Measurements from ENCODE around the gene SNTB2. TPM values are rescaled to one million over a fixed set of nuclear protein-coding genes. Genes with fewer than 3 reads are reported as not detected.
A peak's percentile ranks its signal among the peaks of the same experiment; 100 is the strongest.

SNTB2 gene
- polyA plus RNA-seq, 3 donors = 11.5 to 13.2 (median 12.9) TPM

DNA sequence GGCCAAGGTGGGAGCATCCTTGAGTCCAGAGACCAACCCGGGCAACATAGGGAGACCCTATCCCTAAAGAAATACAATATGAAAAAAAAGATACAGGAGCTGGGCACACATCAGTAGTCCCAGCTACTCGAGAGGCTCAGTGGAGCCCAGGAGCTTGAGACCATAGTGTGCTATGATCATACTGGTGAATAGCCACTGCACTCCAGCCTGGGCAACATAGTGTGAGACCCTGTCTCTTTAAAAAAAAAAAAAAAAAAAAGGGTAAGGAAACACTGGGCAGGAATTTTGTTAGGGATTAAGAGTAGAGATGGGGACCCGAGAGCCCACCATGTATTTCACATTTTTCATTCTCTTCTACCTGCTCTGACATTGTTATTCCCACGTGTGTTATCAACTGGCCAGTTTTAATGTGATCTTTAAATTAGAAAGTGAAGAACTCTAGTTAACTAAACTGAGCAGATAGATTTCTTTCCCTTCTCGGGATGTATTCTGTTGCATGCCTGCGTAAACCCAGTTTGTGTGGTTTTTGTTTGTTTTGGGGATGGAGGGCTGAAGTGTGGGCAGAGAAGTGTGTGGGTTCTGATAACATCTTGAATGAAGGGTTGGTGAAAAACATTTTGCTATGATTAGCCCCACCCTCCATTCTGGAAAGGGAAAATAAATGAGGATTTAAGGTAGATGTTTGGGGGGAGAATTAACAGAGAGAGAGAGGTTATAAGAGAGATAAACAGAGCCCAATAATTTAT, 17.2 kb upstream of the SNTB2 start:
- no peak for DNase-seq (ENCODE audit: extremely low read depth in 1 of 11, low read depth in 9 of 11, low spot score in 4 of 11)

- peak in 3 of 11 donors; percentile 53 to 60 (median 54) for DNase-seq (ENCODE audit: extremely low read depth in 1 of 11, low read depth in 9 of 11, low spot score in 4 of 11)
Measured at GRCh38 chr16:69171325-69172084, 15.5 kb upstream of the SNTB2 start.

GRCh38 chr16:69176033-69176800, 10.7 kb upstream of the SNTB2 start:
- no peak for DNase-seq (ENCODE audit: extremely low read depth in 1 of 11, low read depth in 9 of 11, low spot score in 4 of 11)

DNA sequence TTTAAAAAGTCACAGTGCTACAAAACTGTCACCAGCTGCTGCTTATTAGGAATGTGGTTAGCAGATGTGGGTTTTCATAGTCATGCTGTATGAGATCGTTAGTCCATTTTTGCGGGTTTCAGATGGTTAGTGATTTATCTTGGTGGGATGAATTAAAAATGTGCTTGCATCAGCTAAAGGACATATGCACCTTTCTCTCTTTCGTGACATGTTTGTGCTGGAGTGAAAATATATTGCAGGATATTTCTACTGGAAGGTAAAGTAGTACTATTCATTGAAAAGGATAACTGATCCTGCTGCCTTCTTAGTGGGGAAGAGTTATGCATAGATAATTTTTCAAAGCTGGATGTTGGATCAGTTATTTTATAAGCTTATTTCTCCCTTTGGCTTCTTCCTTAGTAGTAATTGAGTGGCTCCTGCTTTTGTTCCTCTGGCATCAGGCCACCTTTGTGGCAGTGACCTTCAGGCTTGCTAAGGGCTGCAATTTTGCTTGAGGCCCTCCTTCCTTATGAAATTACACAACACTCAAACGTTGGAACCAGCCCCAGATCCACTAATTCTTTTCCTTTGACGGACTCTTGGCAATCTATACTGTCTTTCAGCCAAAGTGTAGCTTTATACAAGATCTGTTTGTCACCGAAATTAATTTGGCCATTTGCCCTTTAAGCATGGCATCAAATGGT, 7.5 kb upstream of the SNTB2 start:
- peak in 5 of 11 donors; percentile 54 to 73 (median 58) for DNase-seq (ENCODE audit: extremely low read depth in 1 of 11, low read depth in 9 of 11, low spot score in 4 of 11)

DNA sequence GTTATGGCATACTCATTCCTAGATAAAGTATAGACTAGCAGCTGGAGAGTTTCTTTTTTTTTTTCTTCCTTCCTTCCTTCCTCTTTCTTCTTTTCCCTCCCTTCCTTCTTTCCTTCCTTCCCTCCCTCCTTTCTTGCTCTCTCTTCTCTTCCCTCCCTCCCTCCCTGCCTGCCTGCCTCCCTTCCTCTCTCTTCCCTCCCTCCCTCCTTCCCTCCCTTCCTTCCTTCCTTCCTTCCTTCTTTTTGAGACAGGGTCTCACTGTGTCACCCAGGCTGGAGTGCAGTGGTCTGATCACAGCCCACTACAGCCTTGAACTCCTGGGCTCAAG, 7.0 kb upstream of the SNTB2 start:
- DNase-seq (ENCODE audit: extremely low read depth in 1 of 11, low read depth in 9 of 11, low spot score in 4 of 11) = no peak

DNA sequence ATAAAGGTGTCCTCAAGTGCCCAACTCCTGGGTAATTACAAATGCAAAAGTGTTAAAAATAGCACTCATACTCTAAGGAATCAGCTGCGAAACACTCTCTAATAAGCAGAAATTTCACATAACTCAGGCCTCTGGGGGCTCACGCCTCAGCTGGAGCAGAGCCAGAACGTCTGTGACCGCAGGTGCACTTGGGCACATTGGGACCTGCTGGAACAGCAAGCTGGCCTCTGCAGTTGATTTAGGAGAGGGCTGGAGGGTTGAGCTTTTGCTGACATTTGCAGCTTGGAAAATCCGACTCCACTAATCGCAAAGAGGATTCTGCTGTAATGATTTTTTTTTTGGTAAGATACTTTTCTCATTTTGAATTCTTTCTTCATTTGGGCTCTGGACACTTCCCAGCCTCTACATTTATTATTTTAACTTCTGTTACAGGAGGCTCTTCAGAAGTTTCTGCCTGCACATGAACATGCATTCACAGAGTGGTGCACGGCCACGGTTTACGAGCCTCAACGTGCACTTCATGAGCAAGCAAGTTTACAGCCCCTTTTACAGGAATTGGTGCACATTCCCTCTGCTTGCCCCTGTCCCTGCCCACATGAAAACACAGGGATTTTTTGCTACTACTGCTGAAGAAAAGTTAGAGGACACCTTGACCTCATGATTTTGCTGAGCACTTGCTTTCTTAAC, 4.1 kb upstream of the SNTB2 start:
- DNase-seq (ENCODE audit: extremely low read depth in 1 of 11, low read depth in 9 of 11, low spot score in 4 of 11) = no peak

DNA sequence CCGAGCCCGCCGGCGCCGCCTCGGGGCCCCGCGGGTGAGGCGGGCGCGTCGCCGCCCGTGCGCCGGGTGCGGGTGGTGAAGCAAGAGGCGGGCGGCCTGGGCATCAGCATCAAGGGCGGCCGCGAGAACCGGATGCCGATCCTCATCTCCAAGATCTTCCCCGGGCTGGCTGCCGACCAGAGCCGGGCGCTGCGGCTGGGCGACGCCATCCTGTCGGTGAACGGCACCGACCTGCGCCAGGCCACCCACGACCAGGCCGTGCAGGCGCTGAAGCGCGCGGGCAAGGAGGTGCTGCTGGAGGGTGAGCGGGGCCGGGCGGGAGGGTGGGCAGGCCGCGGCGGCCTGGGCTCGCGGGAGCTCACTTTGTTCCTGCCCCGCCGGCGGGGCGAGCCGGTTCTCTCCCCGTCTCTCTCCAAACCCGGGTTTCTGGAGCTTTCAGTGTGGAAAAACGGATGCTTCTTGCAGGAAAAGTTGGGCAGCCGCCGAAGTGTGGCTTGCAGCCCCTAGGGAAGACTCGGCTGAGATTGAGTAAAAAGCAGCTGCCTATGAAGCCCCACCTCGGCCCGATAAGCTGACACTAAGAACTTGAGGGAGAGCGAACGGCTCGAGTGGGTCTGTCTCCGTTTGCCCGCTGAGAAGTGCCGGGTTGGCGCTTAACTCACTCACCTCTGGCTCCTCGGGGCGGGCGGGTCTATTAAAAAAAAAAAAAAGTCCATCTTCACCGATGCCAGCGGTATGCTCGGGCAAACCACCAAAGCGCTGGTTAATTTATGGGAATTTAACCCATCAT, 677 bp downstream of the SNTB2 start:
- peak in 3 of 11 donors; percentile 15 to 38 (median 20) for DNase-seq (ENCODE audit: extremely low read depth in 1 of 11, low read depth in 9 of 11, low spot score in 4 of 11)

DNA sequence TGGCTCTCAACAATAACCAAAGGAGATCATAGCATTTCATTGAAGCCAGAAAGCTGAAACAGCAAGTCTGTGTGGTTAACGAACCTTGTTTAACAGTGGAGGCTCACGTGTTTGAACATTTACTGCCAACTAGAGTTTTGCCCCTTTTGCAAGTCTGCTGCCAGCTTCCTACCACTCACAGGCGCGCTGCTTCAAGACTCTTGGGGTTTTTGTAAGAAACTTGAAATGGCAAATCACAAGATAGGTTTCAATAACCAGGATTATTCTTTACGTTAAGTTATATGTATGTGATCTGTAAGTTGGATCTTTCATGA, 1.2 kb downstream of the SNTB2 start:
- DNase-seq (ENCODE audit: extremely low read depth in 1 of 11, low read depth in 9 of 11, low spot score in 4 of 11) = peak in 3 of 11 donors; percentile 36 to 43 (median 40)

DNA sequence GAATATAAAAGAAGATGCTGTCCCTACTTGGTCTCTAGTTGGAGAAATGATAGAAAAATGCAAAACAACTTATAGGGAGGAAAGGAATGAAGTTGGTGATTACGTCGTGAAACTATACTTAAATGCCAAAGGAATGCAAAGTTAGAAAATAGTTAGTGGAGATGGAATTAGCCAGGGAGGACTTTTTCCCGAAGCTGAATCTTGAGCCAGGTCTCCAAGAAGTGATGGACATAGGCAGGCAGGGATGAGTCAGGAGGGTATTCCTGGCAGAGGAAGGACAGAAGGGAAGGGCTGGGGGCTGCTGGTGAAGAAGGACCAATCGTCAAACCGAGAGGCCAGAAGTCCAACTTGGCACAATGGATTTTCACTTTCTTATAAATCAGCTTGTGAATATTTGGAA, 1.8 kb downstream of the SNTB2 start:
- no peak for DNase-seq (ENCODE audit: extremely low read depth in 1 of 11, low read depth in 9 of 11, low spot score in 4 of 11)

DNA sequence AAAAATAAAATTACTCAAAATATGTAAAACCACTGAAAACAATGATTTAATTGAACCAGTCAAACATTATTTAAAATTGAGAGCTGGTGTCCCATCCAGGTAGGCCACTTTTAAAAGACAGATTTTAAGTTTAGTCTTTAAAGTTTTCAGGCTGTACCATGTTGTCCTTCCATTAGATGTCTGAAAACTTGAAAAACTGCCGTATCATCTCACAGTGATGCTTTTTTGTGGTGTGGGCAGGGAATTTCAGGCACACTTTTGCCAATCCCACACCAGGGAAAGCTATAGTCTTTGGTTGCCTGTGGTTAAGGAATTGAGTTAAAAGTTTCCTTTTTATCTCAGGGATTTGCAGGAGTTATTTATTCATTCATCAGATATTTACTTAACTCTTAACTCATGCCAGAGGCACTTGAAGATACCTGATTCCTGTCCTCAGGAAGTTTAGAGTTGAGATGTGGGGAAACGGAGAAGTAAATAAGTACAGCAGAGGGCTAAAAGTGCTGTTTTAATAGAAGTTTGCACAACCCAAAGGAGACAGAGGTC, 3.2 kb downstream of the SNTB2 start:
- no peak for DNase-seq (ENCODE audit: extremely low read depth in 1 of 11, low read depth in 9 of 11, low spot score in 4 of 11)

GRCh38 chr16:69190598-69190997, 3.6 kb downstream of the SNTB2 start:
- DNase-seq (ENCODE audit: extremely low read depth in 1 of 11, low read depth in 9 of 11, low spot score in 4 of 11) = no peak

DNA sequence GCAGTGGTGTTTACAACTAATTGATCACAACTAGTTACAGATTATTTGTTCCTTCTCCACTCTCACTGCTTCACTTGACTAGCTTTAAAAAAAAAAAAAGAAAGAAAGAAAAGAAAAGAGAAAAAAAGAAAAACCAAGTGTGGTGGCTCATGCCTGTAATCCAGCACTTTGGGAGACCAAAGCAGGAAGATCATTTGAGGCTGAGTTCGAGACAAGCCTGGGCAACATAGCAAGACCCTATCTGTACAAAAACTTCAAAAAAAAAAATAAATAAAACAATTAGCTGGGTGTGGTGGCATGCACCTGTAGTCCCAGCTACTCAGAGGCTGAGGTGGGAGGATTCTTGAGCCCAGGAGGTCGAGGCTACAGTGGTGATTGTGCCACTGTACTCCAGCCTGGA, 4.2 kb downstream of the SNTB2 start:
- DNase-seq (ENCODE audit: extremely low read depth in 1 of 11, low read depth in 9 of 11, low spot score in 4 of 11) = no peak

- no peak for DNase-seq (ENCODE audit: extremely low read depth in 1 of 11, low read depth in 9 of 11, low spot score in 4 of 11)
Measured at GRCh38 chr16:69193855-69194254, 6.9 kb downstream of the SNTB2 start.

DNA sequence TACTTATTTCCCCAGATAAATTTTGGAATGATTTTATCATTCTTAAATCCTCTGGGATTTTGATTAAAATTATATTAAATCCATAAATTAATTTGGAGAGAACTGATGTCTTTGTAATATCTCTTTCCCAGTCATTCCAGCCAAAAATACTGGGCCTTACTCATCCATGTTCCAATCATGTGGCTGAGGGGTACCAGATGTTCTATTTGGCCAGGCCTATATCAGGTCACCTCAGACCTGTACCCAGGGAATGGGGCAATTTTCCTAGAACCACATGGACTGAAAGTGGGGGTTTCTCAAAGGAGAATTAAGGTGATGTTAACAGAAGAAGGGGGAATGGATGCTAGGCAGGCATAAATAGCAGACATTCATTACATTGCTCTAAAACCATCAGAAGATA, 7.5 kb downstream of the SNTB2 start:
- no peak for DNase-seq (ENCODE audit: extremely low read depth in 1 of 11, low read depth in 9 of 11, low spot score in 4 of 11)

DNA sequence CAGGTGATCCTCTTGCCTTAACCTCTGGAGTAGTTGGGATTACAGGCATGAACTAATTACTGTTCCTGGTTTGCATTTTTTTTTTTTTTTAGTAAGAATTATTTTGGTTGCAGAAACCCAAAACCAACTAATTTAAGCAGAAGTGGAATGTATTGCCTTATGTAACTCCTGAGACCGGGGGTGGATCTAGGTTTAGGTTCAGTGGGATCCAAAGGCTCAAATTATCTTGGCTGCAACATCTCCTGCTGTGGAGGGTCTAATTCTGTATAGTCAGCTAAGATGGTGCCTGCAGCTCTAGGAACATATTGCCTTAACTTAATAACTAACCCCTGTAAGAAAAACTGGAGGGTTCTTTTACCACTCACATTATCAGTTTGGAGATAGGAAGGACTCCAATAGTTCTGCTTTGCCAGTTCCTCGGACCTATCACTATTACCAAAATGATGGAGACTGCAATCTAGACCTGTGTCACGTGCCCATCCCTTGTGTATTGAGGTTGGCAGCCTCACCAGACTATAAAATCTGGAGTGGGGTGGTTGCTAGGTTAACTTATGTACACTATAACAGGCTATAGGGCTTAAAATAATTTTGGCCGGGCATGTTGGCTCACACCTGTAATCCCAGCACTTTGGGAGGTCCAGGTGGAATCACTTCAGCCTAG, 8.5 kb downstream of the SNTB2 start:
- DNase-seq (ENCODE audit: extremely low read depth in 1 of 11, low read depth in 9 of 11, low spot score in 4 of 11) = no peak

DNA sequence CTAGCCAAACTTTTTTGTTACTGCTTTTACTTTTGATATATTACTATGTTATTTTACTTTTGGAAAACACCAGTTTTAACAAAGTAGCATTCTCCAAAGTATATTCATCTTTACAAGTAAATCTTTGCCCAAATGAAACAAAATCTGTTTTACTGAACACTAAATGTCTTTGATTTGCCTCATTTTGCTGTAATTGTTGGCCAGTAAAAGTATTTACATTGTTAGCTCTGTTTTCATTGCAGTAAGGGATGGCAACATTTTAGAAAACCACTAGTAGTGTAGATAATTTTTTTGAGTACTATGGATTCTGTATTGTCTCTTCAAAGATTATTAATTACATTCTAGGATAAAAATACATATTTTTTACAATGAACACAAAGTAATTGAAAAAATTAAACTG, 10.6 kb downstream of the SNTB2 start:
- no peak for DNase-seq (ENCODE audit: extremely low read depth in 1 of 11, low read depth in 9 of 11, low spot score in 4 of 11)

DNA sequence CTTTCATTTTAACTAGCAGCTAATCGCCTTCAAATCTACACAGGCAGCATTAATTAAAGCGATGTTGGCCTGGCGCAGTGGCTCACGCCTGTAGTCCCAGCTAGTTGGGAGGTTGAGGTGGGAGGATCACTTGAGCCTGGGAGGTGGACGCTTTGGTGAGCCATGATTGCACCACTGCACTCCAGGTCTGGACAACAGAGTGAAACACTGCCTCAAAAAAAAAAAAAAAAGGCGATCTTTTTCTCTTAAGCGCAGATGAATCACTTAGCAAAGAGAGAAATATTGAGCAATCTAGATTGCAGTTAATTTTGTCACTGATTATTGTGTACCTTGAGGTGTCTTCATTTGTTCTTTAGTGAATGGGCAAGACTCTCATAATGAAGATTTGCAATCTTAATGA, 12.4 kb downstream of the SNTB2 start:
- DNase-seq (ENCODE audit: extremely low read depth in 1 of 11, low read depth in 9 of 11, low spot score in 4 of 11) = no peak

DNA sequence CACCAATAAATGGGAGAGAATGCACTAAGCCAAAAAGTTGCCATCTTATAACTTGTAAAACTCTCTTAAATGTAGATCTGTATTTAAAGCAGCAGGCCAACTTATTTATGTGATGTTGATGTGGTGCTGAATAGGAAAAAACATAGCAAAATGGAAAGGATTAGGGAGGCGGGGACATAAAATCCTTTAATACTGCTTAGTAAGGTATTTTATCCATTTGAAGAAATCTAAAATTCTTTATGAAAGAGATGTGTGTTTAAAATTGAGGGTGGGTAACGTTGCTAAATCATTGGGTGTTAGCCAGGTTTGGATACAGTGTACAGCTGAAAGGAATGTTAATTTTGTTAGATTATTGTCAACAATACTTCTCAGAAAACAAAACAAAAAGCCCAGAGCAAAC, 14.3 kb downstream of the SNTB2 start:
- no peak for DNase-seq (ENCODE audit: extremely low read depth in 1 of 11, low read depth in 9 of 11, low spot score in 4 of 11)
